Measurements from ENCODE around the gene NINL. TPM values are rescaled to one million over a fixed set of nuclear protein-coding genes. Genes with fewer than 3 reads are reported as not detected.

The NINL gene
- total RNA-seq, 1 donor from 2014 or later: 1.8 TPM

DNA sequence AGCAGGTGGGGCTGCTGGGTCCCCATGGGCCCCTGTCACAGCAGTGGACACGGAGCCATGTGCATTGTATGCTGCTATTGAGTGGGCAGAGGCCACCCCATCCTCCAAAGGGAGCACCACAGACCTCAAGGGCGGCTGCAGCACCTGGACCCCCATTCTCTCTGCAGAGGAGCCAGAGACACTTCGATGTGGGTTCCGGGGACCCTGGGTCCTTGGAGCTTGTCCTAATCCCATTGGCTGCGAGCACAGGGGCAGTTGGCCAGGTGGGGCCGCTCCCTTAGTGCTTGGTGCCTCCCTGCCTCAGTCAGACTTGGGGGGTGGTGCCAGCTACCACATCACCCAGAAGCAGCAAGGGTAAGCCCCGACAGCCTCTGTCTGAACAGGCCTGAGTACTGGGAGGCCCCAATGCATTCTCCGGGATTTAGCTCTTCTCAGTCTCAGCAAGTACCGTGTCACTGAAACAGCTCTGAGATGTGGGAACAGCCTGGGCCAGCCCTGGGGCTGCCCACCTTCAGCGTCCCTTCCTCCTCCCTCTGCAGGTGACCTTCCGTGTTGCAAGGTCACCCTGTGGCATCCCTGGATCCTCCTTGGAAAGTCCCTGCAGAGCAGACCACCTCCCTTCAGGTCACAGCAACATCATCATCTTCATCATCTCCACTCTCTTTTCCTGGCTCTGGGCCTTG, 104.0 kb downstream of the NINL start:
- Mint-ChIP-seq H3K4me3 (no peak overlapping the region), H3K27me3 (no peaks in the 10 kb centered on the region), H3K36me3 (ENCODE audit: low read depth) (no peaks in the 10 kb centered on the region), H3K9me3 (no peaks in the 10 kb centered on the region), H3K27ac (no peak overlapping the region), H3K4me1 (peaks cover 11% of the 10 kb centered on the region)
- ChIA-PET POLR2A (no interaction called here), CTCF (no interaction called here)
- TF ChIP-seq, protein P1, sequence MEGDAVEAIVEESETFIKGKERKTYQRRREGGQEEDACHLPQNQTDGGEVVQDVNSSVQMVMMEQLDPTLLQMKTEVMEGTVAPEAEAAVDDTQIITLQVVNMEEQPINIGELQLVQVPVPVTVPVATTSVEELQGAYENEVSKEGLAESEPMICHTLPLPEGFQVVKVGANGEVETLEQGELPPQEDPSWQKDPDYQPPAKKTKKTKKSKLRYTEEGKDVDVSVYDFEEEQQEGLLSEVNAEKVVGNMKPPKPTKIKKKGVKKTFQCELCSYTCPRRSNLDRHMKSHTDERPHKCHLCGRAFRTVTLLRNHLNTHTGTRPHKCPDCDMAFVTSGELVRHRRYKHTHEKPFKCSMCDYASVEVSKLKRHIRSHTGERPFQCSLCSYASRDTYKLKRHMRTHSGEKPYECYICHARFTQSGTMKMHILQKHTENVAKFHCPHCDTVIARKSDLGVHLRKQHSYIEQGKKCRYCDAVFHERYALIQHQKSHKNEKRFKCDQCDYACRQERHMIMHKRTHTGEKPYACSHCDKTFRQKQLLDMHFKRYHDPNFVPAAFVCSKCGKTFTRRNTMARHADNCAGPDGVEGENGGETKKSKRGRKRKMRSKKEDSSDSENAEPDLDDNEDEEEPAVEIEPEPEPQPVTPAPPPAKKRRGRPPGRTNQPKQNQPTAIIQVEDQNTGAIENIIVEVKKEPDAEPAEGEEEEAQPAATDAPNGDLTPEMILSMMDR (IDR thresholded peaks at IDR 0.05): no peak
- ATAC-seq (ENCODE audit: low read depth) (no peak), DNase-seq (no peak)
- intact Hi-C loops (cut with micrococcal nuclease): no loop called here

DNA sequence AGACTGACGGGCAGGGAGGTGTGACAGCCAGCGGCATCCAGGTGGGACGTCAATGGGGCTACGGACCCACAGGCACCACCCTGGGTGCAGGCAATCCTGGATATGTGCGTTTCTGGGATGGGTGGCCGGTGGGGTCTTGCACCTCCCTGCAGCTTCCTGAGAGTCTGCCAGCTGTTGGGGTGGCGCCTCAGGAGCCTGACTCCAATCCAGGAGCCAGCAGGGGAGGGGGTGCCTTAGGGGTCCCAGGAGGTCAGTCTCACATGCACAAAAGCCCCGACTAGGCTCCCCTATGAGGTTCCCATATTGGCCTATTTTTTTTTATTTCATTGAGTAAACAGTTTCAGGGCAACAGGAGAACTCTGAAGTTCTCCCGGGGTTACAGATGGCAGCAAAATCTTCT, 104.5 kb downstream of the NINL start:
- ATAC-seq (ENCODE audit: low read depth): no peak
- Mint-ChIP-seq H3K27ac (no peak overlapping the region), H3K27me3 (no peaks in the 10 kb centered on the region), H3K9me3 (no peaks in the 10 kb centered on the region), H3K36me3 (ENCODE audit: low read depth) (no peaks in the 10 kb centered on the region), H3K4me1 (peaks cover 9% of the 10 kb centered on the region), H3K4me3 (no peak overlapping the region)
- no peak for DNase-seq
- intact Hi-C loops (cut with micrococcal nuclease): no loop called here
- TF ChIP-seq, protein P1 (IDR thresholded peaks at IDR 0.05): no peak
- POLR2A ChIA-PET: no interaction called here
- CTCF ChIA-PET: no interaction called here

DNA sequence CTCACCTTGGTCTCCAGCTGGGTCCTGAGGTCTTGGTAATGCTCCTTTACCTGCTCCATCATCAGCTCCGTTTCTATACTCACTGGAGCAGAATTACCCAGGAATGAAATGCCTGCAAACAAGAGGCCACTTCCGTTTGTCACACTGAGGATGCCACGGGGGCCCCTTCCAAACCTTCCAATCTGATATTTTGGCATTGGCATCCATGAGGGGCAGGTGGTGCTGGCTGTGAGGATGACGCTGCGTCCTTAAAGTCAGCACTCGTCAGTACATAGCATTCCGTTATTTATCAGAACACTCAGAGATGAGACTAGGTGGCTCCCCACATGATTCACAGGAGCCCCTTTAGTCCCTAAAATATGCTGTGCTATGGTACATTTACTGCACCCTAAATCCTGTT, 105.2 kb downstream of the NINL start:
- no peaks in the 10 kb centered on the region for H3K36me3 Mint-ChIP-seq (ENCODE audit: low read depth)
- DNase-seq (no peak), ATAC-seq (ENCODE audit: low read depth) (no peak)
- intact Hi-C loops (cut with micrococcal nuclease): no loop called here
- no peaks in the 10 kb centered on the region for H3K9me3 Mint-ChIP-seq
- TF ChIP-seq, protein P1 (IDR thresholded peaks at IDR 0.05): no peak
- no peaks in the 10 kb centered on the region for H3K27me3 Mint-ChIP-seq
- no peak overlapping the region for H3K27ac Mint-ChIP-seq
- H3K4me1 Mint-ChIP-seq: peaks cover 6% of the 10 kb centered on the region
- CTCF ChIA-PET: no interaction called here
- POLR2A ChIA-PET: no interaction called here
- no peak overlapping the region for H3K4me3 Mint-ChIP-seq

DNA sequence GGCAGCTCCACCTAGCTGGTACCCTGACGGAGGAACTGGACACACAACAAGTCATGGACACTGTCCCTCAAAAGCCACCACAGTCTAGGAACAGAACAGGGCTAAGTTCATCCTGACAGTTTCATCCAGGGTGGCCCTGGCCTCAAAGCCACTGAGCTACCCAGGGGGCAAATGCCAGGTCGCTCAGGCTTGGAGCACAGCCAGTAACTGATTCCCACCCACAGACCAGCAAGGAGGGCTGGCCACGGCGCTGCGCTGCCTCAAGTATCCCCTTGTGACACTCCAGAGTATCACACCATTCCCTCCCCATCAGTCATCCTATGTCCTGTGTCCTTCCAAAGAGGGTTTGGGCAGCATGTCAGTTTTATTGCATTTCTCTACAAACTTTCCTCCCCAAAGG, 105.7 kb downstream of the NINL start:
- Mint-ChIP-seq H3K9me3 (no peaks in the 10 kb centered on the region), H3K27me3 (no peaks in the 10 kb centered on the region), H3K27ac (no peak overlapping the region), H3K4me1 (peaks cover 1% of the 10 kb centered on the region), H3K36me3 (ENCODE audit: low read depth) (no peaks in the 10 kb centered on the region), H3K4me3 (no peak overlapping the region)
- TF ChIP-seq, protein P1 (IDR thresholded peaks at IDR 0.05): no peak
- intact Hi-C loops (cut with micrococcal nuclease): no loop called here
- no peak for ATAC-seq (ENCODE audit: low read depth)
- POLR2A ChIA-PET: no interaction called here
- no peak for DNase-seq
- CTCF ChIA-PET: no interaction called here

DNA sequence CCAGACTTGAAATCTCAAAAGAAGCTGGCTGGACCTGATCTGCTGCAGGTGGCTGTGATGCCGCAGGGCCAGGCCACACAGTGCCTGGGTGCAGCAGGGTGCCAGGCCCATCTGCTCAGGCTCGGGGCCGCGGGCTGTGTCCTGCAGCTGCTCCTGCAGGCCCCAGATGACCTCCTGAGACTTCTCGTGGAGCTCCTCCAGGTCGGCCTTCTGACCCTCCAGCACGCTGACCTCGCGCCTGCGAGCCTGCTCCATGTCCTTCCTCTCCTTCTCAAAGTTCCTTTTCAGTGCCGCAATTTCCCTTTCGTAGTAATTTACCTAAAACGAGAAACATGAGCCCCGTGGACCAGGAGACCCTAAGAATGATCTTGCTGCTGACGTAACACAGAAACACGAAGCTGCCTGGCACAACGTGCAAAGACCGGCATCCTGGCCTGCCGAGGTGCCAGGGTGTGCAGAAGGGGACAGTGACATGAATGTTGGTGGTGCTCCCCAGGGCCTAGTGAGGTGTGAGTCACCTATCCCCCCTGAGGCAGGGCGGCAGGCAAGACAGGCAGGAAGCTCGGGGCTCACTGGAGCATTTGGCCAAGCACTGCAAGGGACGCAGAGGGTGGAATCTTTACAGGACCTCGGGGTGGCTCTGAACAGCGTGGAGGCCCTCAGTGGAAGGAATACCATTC, 106.3 kb downstream of the NINL start:
- Mint-ChIP-seq H3K36me3 (ENCODE audit: low read depth) (no peaks in the 10 kb centered on the region), H3K27ac (no peak overlapping the region), H3K4me3 (no peak overlapping the region), H3K27me3 (no peaks in the 10 kb centered on the region), H3K4me1 (no peaks in the 10 kb centered on the region), H3K9me3 (no peaks in the 10 kb centered on the region)
- DNase-seq: no peak
- CTCF ChIA-PET: no interaction called here
- intact Hi-C loops (cut with micrococcal nuclease): no loop called here
- ATAC-seq (ENCODE audit: low read depth): no peak
- POLR2A ChIA-PET: no interaction called here
- TF ChIP-seq, protein P1 (IDR thresholded peaks at IDR 0.05): no peak
